Kidney (tissue), 14 donors: ENCODE measurements around the gene CREBZF. TPM values are rescaled to one million over a fixed set of nuclear protein-coding genes. Genes with fewer than 3 reads are reported as not detected.
"Not testable (repeated sequence)": the region's sequence is repeated elsewhere in the genome, so short reads cannot be mapped to it uniquely, and the experiment has no call there.

ENCODE experiments used
- DNase-seq, 5 donors: peaks; one replicate each; pipeline ENCODE4 v3.0.0-alpha.2; 2013 to 2020
- FAIRE-seq: peaks from 2 replicates; lab custom pipeline; 2012; peaks lifted over from hg19 to GRCh38; lab: Jason Lieb, UNC
- H3K27ac ChIP-seq, 2 donors: one replicate each; pipeline ENCODE4 v1.7.0; 2013; ENCODE audit warnings: low read depth in 2 of 2, low read length in 2 of 2, inconsistent platforms in 1 of 2
- H3K27me3 ChIP-seq: one replicate; pipeline ENCODE4 v1.7.1; 2013; ENCODE audit warnings: low read length, inconsistent platforms; ENCODE audit not compliant: control insufficient read depth, insufficient read depth
- H3K36me3 ChIP-seq, 3 donors: one replicate each; pipeline versions ENCODE4 v1.7.0 to v1.7.1; 2013; ENCODE audit warnings: low read length in 3 of 3, control low read depth in 1 of 3, inconsistent platforms in 1 of 3; ENCODE audit not compliant: insufficient read depth in 3 of 3, control insufficient read depth in 2 of 3
- H3K4me1 ChIP-seq, 3 donors: one replicate each; pipeline versions ENCODE4 v1.7.0 to v1.7.1; 2013; ENCODE audit warnings: low read length in 3 of 3, inconsistent platforms in 1 of 3, low read depth in 1 of 3; ENCODE audit not compliant: control insufficient read depth in 2 of 3, insufficient read depth in 2 of 3
- H3K4me3 ChIP-seq, 3 donors: one replicate each; pipeline versions ENCODE4 v1.7.0 to v1.8.1; 2013; ENCODE audit warnings: low read length in 3 of 3, control low read depth in 1 of 3, inconsistent platforms in 1 of 3
- H3K9ac ChIP-seq, 3 donors: one replicate each; pipeline versions ENCODE4 v1.7.0 to v1.7.1; 2013; ENCODE audit warnings: low read length in 3 of 3, control low read depth in 1 of 3, inconsistent platforms in 1 of 3
- H3K9me3 ChIP-seq, 3 donors: one replicate each; pipeline versions ENCODE4 v1.7.0 to v1.7.1; 2013; ENCODE audit warnings: low read length in 3 of 3, control low read depth in 1 of 3, inconsistent platforms in 1 of 3; ENCODE audit not compliant: control insufficient read depth in 2 of 3, insufficient read depth in 1 of 3
- intact Hi-C: fragments of 100-400 bp; cut with DNase I; formaldehyde crosslinking; loops from one replicate; pipeline ENCODE4 v1.11.1; 2022
- polyA plus RNA-seq: library from polyadenylated mRNA; stranded (reverse); fragments of 350-450 nt; fragmentation: Illumina TruSeq; extraction: RNeasy Lipid Tissue Mini Kit (QIAGEN cat#74804); gene quantifications from one replicate; pipeline ENCODE4 v1.2.3, GENCODE V29; 2014; ENCODE audit warnings: low read depth, low replicate concordance; ENCODE audit not compliant: insufficient read depth
- total RNA-seq: library from RNA; stranded (reverse); fragmentation: NEBNext Ultra II Directional; extraction: Animal tissue kit (Norgen Biotek cat#: 25700); gene quantifications from one replicate; pipeline ENCODE4 v1.2.1, GENCODE V29; 2021
- TF ChIP-seq, protein P1 (sequence below): IDR thresholded peaks from 3 replicates; pipeline ENCODE4 v1.5.1; 2012; ENCODE audit warnings: mild to moderate bottlenecking, moderate library complexity, borderline replicate concordance; ENCODE audit not compliant: insufficient read depth; ENCODE audit errors: extremely low read depth
- donor health status: control.
- donor health status: control.
- donor health status: control.
- donor health status: control.
- donor health status: control.
- donor health status: DM: yes; HTN: yes; CAD: no.
- donor health status: Normal renal cell carcinoma (clear cell type).

CREBZF gene
- total and polyA plus RNA-seq, 2 donors from 2014 or later = 15.2 to 44.7 TPM

DNA sequence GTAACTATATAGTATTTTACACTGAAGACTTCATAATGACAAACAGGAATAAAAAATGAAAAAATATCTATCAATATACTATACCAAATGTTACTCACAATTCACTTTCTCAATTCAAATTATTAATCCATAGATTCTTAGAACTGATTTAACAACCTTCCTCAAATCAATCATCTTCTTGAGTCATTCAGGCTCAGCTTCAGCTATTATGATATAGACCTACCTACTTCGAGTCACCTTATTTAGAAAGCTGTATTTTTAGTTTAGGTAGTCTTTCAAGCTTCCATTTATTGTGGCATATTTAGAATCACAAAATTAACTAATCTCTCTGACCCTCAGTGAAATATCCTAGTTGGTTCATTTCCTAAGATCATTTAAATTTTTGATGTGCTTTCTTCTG lies 8.2 kb downstream of the CREBZF start:
- H3K9ac ChIP-seq = no peak overlapping the region
- H3K36me3 ChIP-seq = peaks cover 2 to 23% (median 20%) of the 10 kb centered on the region in 3 donors
- no peak for DNase-seq
- no peak overlapping the region for H3K27ac ChIP-seq
- no peak overlapping the region for H3K4me3 ChIP-seq
- intact Hi-C loops = no loop called here
- H3K4me1 ChIP-seq = peaks cover 0 to 8% (median 0%) of the 10 kb centered on the region in 3 donors
- TF ChIP-seq, protein P1, sequence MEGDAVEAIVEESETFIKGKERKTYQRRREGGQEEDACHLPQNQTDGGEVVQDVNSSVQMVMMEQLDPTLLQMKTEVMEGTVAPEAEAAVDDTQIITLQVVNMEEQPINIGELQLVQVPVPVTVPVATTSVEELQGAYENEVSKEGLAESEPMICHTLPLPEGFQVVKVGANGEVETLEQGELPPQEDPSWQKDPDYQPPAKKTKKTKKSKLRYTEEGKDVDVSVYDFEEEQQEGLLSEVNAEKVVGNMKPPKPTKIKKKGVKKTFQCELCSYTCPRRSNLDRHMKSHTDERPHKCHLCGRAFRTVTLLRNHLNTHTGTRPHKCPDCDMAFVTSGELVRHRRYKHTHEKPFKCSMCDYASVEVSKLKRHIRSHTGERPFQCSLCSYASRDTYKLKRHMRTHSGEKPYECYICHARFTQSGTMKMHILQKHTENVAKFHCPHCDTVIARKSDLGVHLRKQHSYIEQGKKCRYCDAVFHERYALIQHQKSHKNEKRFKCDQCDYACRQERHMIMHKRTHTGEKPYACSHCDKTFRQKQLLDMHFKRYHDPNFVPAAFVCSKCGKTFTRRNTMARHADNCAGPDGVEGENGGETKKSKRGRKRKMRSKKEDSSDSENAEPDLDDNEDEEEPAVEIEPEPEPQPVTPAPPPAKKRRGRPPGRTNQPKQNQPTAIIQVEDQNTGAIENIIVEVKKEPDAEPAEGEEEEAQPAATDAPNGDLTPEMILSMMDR = no peak
- FAIRE-seq = no peak
- no peaks in the 10 kb centered on the region for H3K9me3 ChIP-seq
- H3K27me3 ChIP-seq = no peaks in the 10 kb centered on the region

- FAIRE-seq, intact Hi-C loops: not testable (repeated sequence)
Observed at GRCh38 chr11:85654343-85654742, 10.6 kb downstream of the CREBZF start.

DNA sequence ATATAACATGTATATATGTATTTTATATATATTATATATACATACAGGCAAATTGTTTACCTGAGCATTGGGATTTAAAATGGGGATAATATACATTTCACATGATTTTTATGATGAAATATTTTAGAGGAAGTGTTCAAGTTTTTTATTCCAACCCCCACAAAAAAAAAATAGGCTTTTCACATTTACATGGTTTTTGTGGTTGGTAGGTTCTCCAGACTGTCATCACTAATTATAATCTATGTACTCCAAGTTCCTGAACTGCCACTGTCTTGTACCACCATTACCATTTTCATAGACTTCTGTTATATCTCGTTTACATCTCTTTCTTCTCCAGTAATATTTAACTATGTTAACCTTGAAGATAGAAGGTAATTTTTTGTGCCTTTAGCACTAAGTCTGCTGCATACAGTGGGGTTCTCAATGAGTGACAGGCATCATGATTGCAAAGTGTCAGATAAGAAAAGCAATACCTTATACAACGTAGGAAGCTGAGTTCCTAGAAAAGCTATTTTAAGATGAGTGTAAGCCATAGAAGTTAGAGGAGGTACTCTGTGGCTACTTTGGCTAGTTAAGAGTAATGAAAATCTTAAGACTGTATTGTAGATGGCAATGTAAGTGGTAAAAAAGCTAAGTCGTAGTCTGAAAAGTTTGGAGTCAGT lies 12.0 kb downstream of the CREBZF start:
- TF ChIP-seq, protein P1 = no peak
- DNase-seq = no peak
- Histone ChIP-seq H3K27me3 (no peaks in the 10 kb centered on the region), H3K9ac (no peak overlapping the region), H3K36me3 (peaks cover 3 to 14% (median 10%) of the 10 kb centered on the region in 3 donors), H3K4me3 (no peak overlapping the region), H3K4me1 (peaks cover 0 to 9% (median 3%) of the 10 kb centered on the region in 3 donors), H3K9me3 (no peaks in the 10 kb centered on the region), H3K27ac (no peak overlapping the region)
- FAIRE-seq = no peak
- intact Hi-C loops = no loop called here

More at GRCh38 chr11:85654343-85654742, 10.6 kb downstream of the CREBZF start:
- not testable (repeated sequence) for H3K4me3 ChIP-seq, H3K4me1 ChIP-seq, H3K27me3 ChIP-seq, DNase-seq, H3K27ac ChIP-seq, H3K9me3 ChIP-seq, H3K9ac ChIP-seq
- peaks cover 3 to 14% (median 13%) of the 10 kb centered on the region in 3 donors for H3K36me3 ChIP-seq

GRCh38 chr11:85651118-85651517 lies 13.8 kb downstream of the CREBZF start:
- peaks cover 0 to 13% (median 3%) of the 10 kb centered on the region in 3 donors for H3K4me1 ChIP-seq
- intact Hi-C loops = no loop called here
- no peak overlapping the region for H3K9ac ChIP-seq
- no peak for FAIRE-seq
- no peak overlapping the region for H3K4me3 ChIP-seq
- no peak for DNase-seq
- no peaks in the 10 kb centered on the region for H3K27me3 ChIP-seq
- no peak overlapping the region for H3K27ac ChIP-seq
- TF ChIP-seq, protein P1 = no peak
- H3K36me3 ChIP-seq = peaks cover 3 to 6% (median 5%) of the 10 kb centered on the region in 3 donors
- no peaks in the 10 kb centered on the region for H3K9me3 ChIP-seq
